ENCODE results near the gene UBQLN4.

The UBQLN4 gene

DNA sequence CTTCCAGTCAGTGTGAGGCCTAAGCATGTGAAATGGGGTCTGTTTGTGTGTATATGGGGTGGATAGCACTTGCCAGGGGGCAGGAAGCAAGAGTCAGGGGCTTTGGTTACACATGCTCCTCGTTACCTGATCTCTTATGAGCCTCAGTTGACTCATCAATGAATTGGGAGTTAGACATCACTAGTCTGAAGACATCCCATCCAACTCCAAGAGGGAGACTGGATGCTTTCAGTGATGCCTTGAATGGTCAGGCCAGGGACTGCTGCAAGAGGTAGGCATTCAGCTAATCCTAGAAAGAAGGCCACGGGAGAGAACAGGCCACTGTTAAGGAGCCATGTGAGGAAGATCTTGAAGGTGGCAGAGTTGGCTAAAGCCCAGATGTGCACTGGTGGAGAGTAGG is 13.7 kb upstream of the UBQLN4 start:
- ChIA-PET CTCF (interaction anchor here (0.6 to 7.2 kb wide), 24 partner anchors 8 to 420 kb away, joined by 3 to 65 read pairs (median 4); partner anchors contain the start of genes ARHGEF2, LAMTOR2 and MEX3A), POLR2A (interaction anchor here (1.0 kb wide), 1 partner anchor 123 kb away, joined by 3 read pairs; no protein-coding TSS in a partner anchor)
- no peaks in the 10 kb centered on the region for H3K9me3 ChIP-seq (ENCODE audit: control insufficient read depth, insufficient read depth, low read depth, low read length)
- TF ChIP-seq, protein P1, sequence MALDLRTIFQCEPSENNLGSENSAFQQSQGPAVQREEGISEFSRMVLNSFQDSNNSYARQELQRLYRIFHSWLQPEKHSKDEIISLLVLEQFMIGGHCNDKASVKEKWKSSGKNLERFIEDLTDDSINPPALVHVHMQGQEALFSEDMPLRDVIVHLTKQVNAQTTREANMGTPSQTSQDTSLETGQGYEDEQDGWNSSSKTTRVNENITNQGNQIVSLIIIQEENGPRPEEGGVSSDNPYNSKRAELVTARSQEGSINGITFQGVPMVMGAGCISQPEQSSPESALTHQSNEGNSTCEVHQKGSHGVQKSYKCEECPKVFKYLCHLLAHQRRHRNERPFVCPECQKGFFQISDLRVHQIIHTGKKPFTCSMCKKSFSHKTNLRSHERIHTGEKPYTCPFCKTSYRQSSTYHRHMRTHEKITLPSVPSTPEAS (tag by site-specific recombination; IDR thresholded peaks at IDR 0.05), result no peak
- TF ChIP-seq ZBTB17 (tag by site-specific recombination; IDR thresholded peaks at IDR 0.05), result peak; percentile 91
- H3K27ac ChIP-seq (ENCODE audit: extremely low read depth, low read depth, low read length), result no peak overlapping the region
- no peaks in the 10 kb centered on the region for H3K36me3 ChIP-seq (ENCODE audit: control insufficient read depth in 2 of 2, insufficient read depth in 1 of 2, low read length in 2 of 2)
- H3K4me1 ChIP-seq (ENCODE audit: control insufficient read depth, insufficient read depth, low read length), result no peaks in the 10 kb centered on the region
- H3K4me3 ChIP-seq (ENCODE audit: low read depth, low read length), result no peak overlapping the region

DNA sequence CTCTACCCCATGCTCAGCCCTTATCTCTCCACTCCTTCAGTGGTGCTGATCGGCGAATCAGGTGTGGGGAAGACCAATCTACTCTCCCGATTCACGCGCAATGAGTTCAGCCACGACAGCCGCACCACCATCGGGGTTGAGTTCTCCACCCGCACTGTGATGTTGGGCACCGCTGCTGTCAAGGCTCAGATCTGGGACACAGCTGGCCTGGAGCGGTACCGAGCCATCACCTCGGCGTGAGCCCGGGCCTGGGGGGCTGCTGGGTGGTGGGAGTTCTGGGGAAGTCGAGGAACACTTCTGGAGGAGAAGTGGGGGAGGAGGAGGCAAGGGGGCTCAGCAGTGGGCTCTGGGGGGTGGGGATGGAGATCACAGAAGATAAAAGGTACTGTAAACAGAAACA is 12.3 kb upstream of the UBQLN4 start:
- Histone ChIP-seq H3K4me3 (ENCODE audit: low read depth, low read length) (no peak overlapping the region), H3K4me1 (ENCODE audit: control insufficient read depth, insufficient read depth, low read length) (peaks cover 4% of the 10 kb centered on the region; the same call in 1 of the 2 replicates), H3K36me3 (ENCODE audit: control insufficient read depth in 2 of 2, insufficient read depth in 1 of 2, low read length in 2 of 2) (no peaks in the 10 kb centered on the region), H3K9me3 (ENCODE audit: control insufficient read depth, insufficient read depth, low read depth, low read length) (no peaks in the 10 kb centered on the region), H3K27ac (ENCODE audit: extremely low read depth, low read depth, low read length) (no peak overlapping the region)
- POLR2A ChIA-PET, result interaction anchor here (0.6 to 1.0 kb wide), 4 partner anchors 15 to 128 kb away, joined by 3 to 4 read pairs (median 3); no protein-coding TSS in a partner anchor
- TF ChIP-seq ZNF843 (tag by site-specific recombination; IDR thresholded peaks at IDR 0.05), result no peak
- no peak for TF ChIP-seq ZEB2 (tag by site-specific recombination; IDR thresholded peaks at IDR 0.05)
- TF ChIP-seq, protein P2, sequence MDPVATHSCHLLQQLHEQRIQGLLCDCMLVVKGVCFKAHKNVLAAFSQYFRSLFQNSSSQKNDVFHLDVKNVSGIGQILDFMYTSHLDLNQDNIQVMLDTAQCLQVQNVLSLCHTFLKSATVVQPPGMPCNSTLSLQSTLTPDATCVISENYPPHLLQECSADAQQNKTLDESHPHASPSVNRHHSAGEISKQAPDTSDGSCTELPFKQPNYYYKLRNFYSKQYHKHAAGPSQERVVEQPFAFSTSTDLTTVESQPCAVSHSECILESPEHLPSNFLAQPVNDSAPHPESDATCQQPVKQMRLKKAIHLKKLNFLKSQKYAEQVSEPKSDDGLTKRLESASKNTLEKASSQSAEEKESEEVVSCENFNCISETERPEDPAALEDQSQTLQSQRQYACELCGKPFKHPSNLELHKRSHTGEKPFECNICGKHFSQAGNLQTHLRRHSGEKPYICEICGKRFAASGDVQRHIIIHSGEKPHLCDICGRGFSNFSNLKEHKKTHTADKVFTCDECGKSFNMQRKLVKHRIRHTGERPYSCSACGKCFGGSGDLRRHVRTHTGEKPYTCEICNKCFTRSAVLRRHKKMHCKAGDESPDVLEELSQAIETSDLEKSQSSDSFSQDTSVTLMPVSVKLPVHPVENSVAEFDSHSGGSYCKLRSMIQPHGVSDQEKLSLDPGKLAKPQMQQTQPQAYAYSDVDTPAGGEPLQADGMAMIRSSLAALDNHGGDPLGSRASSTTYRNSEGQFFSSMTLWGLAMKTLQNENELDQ (tag by site-specific recombination; IDR thresholded peaks at IDR 0.05; ENCODE audit: low read depth), result no peak
- TF ChIP-seq, protein P3, sequence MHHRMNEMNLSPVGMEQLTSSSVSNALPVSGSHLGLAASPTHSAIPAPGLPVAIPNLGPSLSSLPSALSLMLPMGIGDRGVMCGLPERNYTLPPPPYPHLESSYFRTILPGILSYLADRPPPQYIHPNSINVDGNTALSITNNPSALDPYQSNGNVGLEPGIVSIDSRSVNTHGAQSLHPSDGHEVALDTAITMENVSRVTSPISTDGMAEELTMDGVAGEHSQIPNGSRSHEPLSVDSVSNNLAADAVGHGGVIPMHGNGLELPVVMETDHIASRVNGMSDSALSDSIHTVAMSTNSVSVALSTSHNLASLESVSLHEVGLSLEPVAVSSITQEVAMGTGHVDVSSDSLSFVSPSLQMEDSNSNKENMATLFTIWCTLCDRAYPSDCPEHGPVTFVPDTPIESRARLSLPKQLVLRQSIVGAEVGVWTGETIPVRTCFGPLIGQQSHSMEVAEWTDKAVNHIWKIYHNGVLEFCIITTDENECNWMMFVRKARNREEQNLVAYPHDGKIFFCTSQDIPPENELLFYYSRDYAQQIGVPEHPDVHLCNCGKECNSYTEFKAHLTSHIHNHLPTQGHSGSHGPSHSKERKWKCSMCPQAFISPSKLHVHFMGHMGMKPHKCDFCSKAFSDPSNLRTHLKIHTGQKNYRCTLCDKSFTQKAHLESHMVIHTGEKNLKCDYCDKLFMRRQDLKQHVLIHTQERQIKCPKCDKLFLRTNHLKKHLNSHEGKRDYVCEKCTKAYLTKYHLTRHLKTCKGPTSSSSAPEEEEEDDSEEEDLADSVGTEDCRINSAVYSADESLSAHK (tag by site-specific recombination; IDR thresholded peaks at IDR 0.05), result no peak
- TF ChIP-seq OSR2 (tag by site-specific recombination; IDR thresholded peaks at IDR 0.05), result no peak
- no peak for TF ChIP-seq HOXD13 (CRISPR knock-in tag; IDR thresholded peaks at IDR 0.05; ENCODE audit: borderline replicate concordance)
- no peak for TF ChIP-seq SCRT1 (tag by site-specific recombination; IDR thresholded peaks at IDR 0.05; ENCODE audit: borderline replicate concordance)
- no peak for TF ChIP-seq ZBTB48 (tag by site-specific recombination; IDR thresholded peaks at IDR 0.05)
- TF ChIP-seq, protein P4, sequence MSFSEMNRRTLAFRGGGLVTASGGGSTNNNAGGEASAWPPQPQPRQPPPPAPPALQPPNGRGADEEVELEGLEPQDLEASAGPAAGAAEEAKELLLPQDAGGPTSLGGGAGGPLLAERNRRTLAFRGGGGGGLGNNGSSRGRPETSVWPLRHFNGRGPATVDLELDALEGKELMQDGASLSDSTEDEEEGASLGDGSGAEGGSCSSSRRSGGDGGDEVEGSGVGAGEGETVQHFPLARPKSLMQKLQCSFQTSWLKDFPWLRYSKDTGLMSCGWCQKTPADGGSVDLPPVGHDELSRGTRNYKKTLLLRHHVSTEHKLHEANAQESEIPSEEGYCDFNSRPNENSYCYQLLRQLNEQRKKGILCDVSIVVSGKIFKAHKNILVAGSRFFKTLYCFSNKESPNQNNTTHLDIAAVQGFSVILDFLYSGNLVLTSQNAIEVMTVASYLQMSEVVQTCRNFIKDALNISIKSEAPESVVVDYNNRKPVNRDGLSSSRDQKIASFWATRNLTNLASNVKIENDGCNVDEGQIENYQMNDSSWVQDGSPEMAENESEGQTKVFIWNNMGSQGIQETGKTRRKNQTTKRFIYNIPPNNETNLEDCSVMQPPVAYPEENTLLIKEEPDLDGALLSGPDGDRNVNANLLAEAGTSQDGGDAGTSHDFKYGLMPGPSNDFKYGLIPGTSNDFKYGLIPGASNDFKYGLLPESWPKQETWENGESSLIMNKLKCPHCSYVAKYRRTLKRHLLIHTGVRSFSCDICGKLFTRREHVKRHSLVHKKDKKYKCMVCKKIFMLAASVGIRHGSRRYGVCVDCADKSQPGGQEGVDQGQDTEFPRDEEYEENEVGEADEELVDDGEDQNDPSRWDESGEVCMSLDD (tag by site-specific recombination; IDR thresholded peaks at IDR 0.05), result no peak
- no peak for TF ChIP-seq ZNF132 (tag by site-specific recombination; IDR thresholded peaks at IDR 0.05; ENCODE audit: borderline replicate concordance)
- TF ChIP-seq MYNN (tag by site-specific recombination; IDR thresholded peaks at IDR 0.05; ENCODE audit: borderline replicate concordance), result no peak
- TF ChIP-seq ZNF133 (tag by site-specific recombination; IDR thresholded peaks at IDR 0.05), result no peak
- CTCF ChIA-PET, result interaction anchor here (0.6 to 7.2 kb wide), 41 partner anchors 8 to 815 kb away, joined by 3 to 65 read pairs (median 5); partner anchors contain the start of genes ARHGEF2, KHDC4, LAMTOR2 and MEX3A
